HepG2 (cell line): ENCODE measurements around the gene CLBA1. TPM values are rescaled to one million over a fixed set of nuclear protein-coding genes. Genes with fewer than 3 reads are reported as not detected.

ENCODE experiments used
- ATAC-seq: fragments of 200-7000 bp; cut with Tn5 transposase; 3 replicates; pipeline ENCODE4 v1.9.1; 2020; ENCODE audit warnings: mild to moderate bottlenecking, moderate library complexity
- BruUV-seq: library from RNA; stranded (reverse); fragments of 400-500 nt; replicated peaks from 2 replicates; lab custom pipeline; 2021; lab: Mats Ljungman, UMichigan
- CTCF ChIA-PET: fragments of 300-600 bp; formaldehyde crosslinking; extraction: SDS; loops from one replicate; lab custom pipeline; 2021; ENCODE audit warnings: low total read pairs, inconsistent platforms, low intra/inter-chr PET ratio; lab: Yijun Ruan, JAX
- POLR2A ChIA-PET: fragments of 350-600 bp; sonication (Branson Sonifier 250); formaldehyde crosslinking; loops from one replicate; lab custom pipeline; 2020; ENCODE audit warnings: antibody characterized with exemption, inconsistent platforms; lab: Yijun Ruan, JAX
- DNase-seq: peaks from one replicate; pipeline ENCODE4 v3.0.0-alpha.2; 2015; ENCODE audit warnings: low spot score
- FAIRE-seq: peaks from 3 replicates; lab custom pipeline; 2011; peaks lifted over from hg19 to GRCh38; lab: Jason Lieb, UNC
- H2AFZ ChIP-seq: one replicate; pipeline ENCODE4 v1.6.1; 2011; ENCODE audit warnings: low read length, inconsistent platforms
- H3K27ac ChIP-seq: fragments of 300-600 bp; 3 replicates; pipeline ENCODE4 v1.8.0; 2011; ENCODE audit warnings: mixed run types, mild to moderate bottlenecking, mixed read lengths, low read length, inconsistent platforms; ENCODE audit not compliant: insufficient read depth; ENCODE audit errors: extremely low read length
- H3K27me3 ChIP-seq, 2 experiments: fragments of 200-600 bp in 1 of 2; 2 replicates in 1 of 2; 3 replicates in 1 of 2; pipeline versions ENCODE4 v1.6.0 to v1.8.0; 2011; ENCODE audit warnings: low read length in 2 of 2, mild to moderate bottlenecking in 2 of 2, moderate library complexity in 2 of 2, inconsistent platforms in 1 of 2; ENCODE audit not compliant: insufficient read depth in 2 of 2, control insufficient read depth in 1 of 2
- H3K36me3 ChIP-seq, 2 experiments: fragments of 200-600 bp in 1 of 2; replicated peaks in 1 of 2; 2 replicates in 1 of 2; 3 replicates in 1 of 2; pipeline versions ENCODE4 v1.5.1 to v1.8.0; 2011; ENCODE audit warnings: low read length in 2 of 2, inconsistent platforms in 1 of 2; ENCODE audit not compliant: insufficient read depth in 2 of 2, control insufficient read depth in 1 of 2
- H3K4me1 ChIP-seq: 2 replicates; pipeline ENCODE4 v1.5.1; 2012; ENCODE audit warnings: low read length, inconsistent platforms; ENCODE audit not compliant: insufficient read depth
- H3K4me2 ChIP-seq: 2 replicates; pipeline ENCODE4 v1.6.0; 2011; ENCODE audit warnings: low read depth, low read length, inconsistent platforms
- H3K4me3 ChIP-seq, 3 experiments: fragments of 200-600 bp in 1 of 3; sonication (generic), shearing (Covaris generic) in 1 of 3; replicated peaks in 1 of 3; 2 replicates each; pipeline ENCODE4 v1.5.1; 2011 to 2016; ENCODE audit warnings: low read length in 3 of 3, inconsistent platforms in 2 of 3, low read depth in 2 of 3, mild to moderate bottlenecking in 2 of 3, control low read depth in 1 of 3, mixed read lengths in 1 of 3; ENCODE audit not compliant: insufficient read depth in 1 of 3
- H3K79me2 ChIP-seq: one replicate; pipeline ENCODE4 v1.6.1; 2011; ENCODE audit warnings: low read length, inconsistent platforms; ENCODE audit not compliant: insufficient read depth
- H3K9ac ChIP-seq: 2 replicates; pipeline ENCODE4 v1.6.0; 2011; ENCODE audit warnings: mild to moderate bottlenecking, low read depth, low read length, inconsistent platforms; ENCODE audit not compliant: insufficient read depth
- H3K9me3 ChIP-seq: 2 replicates; pipeline ENCODE4 v1.5.1; 2012; ENCODE audit warnings: mild to moderate bottlenecking, low read length
- H4K20me1 ChIP-seq: 2 replicates; pipeline ENCODE4 v1.6.0; 2011; ENCODE audit warnings: inconsistent platforms, mild to moderate bottlenecking, low read length, moderate library complexity; ENCODE audit not compliant: insufficient read depth
- AGO2 ChIP-seq: fragments of 200-400 bp; formaldehyde crosslinking; optimal IDR thresholded peaks from 2 replicates; pipeline ENCODE3; 2017; ENCODE audit warnings: mild to moderate bottlenecking, low read depth, low read length, moderate library complexity
- POLR2AphosphoS5 ChIP-seq: IDR thresholded peaks from 2 replicates; pipeline ENCODE4 v1.6.1; 2012; ENCODE audit warnings: low read depth, low read length
- POLR2G ChIP-seq: fragments of 200-400 bp; formaldehyde crosslinking; IDR thresholded peaks from 2 replicates; pipeline ENCODE4 v1.6.1; 2018; ENCODE audit warnings: mild to moderate bottlenecking, low read depth, low read length, moderate library complexity
- SMAD9 ChIP-seq: sonication (generic); formaldehyde crosslinking; IDR thresholded peaks from 2 replicates; pipeline ENCODE4 v1.5.1; 2020; ENCODE audit warnings: mild to moderate bottlenecking, missing genetic modification reagents
- ZC3H13 ChIP-seq: sonication (generic); formaldehyde crosslinking; IDR thresholded peaks from 2 replicates; pipeline ENCODE4 v1.8.1; 2023; ENCODE audit warnings: mild to moderate bottlenecking, missing genetic modification reagents, moderate library complexity
- ZNF207 ChIP-seq: fragments of 450-650 bp; IDR thresholded peaks from 2 replicates; pipeline ENCODE4 v1.6.1; 2016; ENCODE audit warnings: antibody characterized with exemption, borderline replicate concordance
- ZNF687 ChIP-seq: sonication (generic); formaldehyde crosslinking; IDR thresholded peaks from 2 replicates; pipeline ENCODE4 v1.5.1; 2020; ENCODE audit warnings: mild to moderate bottlenecking, missing genetic modification reagents, moderate library complexity
- WGBS: methylation state at CpG from one replicate; pipeline ENCODE4 v1.1.6; 2017; ENCODE audit warnings: low lambda C conversion rate; 5-methylcytosine and 5-hydroxymethylcytosine counted together
- in situ Hi-C: cut with HindIII; loops from 2 replicates; pipeline ENCODE4 v1.10.0; 2017; ENCODE audit warnings: low pct_unique_long_range_greater_than_20kb; ENCODE audit not compliant: extremely low pct_ligation_motif_present
- intact Hi-C: fragments of 100-400 bp; cut with micrococcal nuclease; formaldehyde crosslinking; loops from one replicate; pipeline ENCODE4 v1.10.0; 2022; ENCODE audit not compliant: unreplicated experiment
- polyA plus RNA-seq, 8 experiments: library from polyadenylated mRNA; depleted of rRNA in 3 of 8; stranded (reverse) in 7 of 8; unstranded in 1 of 8; fragments of >200 nt; fragmentation: Illumina TruSeq in 4 of 8; extraction: Trizol in 4 of 8; gene quantifications; 2 replicates each; pipeline versions ENCODE4 v1.2.1 to v1.2.3, GENCODE V29; 2011 to 2016; ENCODE audit warnings: low read depth in 4 of 8, missing spikeins in 1 of 8, mixed read lengths in 1 of 8; ENCODE audit not compliant: insufficient read depth in 1 of 8
- total RNA-seq, 5 experiments: library from RNA; depleted of rRNA; stranded (reverse); fragments of >200 nt; fragmentation: Illumina TruSeq; extraction: Trizol; gene quantifications; 2 replicates each; pipeline ENCODE4 v1.2.3, GENCODE V29; 2016; ENCODE audit warnings: low read depth in 1 of 5

The CLBA1 gene
- total and polyA plus RNA-seq, 2 of the 13 experiments (the other 11 are each of a cell fraction or from before 2014, with no cell fraction given): 1.2 to 1.4 TPM

DNA sequence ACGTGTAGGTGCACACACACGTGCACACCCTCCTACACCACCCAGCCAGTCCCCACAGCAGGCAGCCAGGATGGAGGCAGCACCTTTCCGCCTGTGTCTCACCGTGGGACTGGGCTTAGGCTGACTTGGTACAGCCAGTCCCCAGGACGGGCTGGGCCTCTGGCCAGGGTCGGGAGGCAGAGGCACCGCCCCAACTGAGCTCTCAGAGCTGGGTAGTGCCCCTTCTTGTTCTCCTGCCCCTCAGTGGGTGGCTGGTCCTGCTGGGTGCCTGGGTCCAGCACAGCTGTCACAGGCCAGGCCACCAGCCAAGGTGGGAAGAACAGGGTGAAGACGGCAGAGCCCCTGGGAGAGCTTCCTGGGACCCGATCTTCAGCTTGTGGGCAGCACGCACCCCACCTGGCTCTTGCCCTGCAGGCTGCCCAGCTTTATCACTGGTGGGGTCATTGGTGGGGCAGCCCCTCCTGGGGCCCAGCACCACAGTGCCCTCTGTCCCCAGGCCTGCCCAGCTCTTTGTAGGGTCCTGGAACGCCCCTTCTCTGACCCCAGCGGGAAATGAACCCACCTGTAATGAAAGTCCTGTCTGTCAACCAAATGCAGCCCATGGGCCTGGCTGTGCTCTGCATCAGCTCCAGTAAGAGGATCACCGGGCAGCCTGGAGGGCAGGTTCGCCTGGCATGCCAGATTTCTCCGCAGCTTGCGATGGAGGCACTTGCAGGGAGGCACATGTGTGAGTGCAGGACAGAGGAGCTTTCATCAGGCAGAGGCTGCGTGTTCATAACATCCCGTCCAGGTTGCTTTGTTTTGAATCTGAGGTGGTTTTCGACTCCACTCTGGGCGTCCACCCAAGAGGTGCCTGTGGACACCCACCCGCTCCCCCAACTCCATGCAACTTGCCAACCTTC is 20.6 kb downstream of the CLBA1 start:
- no peak overlapping the region for H2AFZ ChIP-seq
- H4K20me1 ChIP-seq: 0 out of 2 replicates have a peak, but pooled peaks cover 6% of the 10 kb centered on the region
- no peak overlapping the region for H3K27ac ChIP-seq
- H3K9me3 ChIP-seq: no peaks in the 10 kb centered on the region
- BruUV-seq: no TSS peak
- CTCF ChIA-PET: no interaction called here
- TF ChIP-seq SMAD9 (no peak), ZC3H13 (CRISPR knock-in tag) (peak; percentile 21; the same call in 1 of the 2 replicates), AGO2 (peak; percentile 93), POLR2G (0 out of 2 replicates have a peak, but pooled peaks have one; percentile 26), ZNF687 (CRISPR knock-in tag) (no peak), POLR2AphosphoS5 (0 out of 2 replicates have a peak, but pooled peaks have one; percentile 22), ZNF207 (no peak)
- TF ChIP-seq, all 625 proteins: peak for 4
- no peak for DNase-seq
- 96% methylated on average over 12 of the region's 21 CpGs for WGBS
- H3K36me3 ChIP-seq: peaks cover 9 to 20% of the 10 kb centered on the region in 2 experiments; a peak in 4 of 5 replicates
- no peak for FAIRE-seq
- no peaks in the 10 kb centered on the region for H3K79me2 ChIP-seq
- H3K4me2 ChIP-seq: no peak overlapping the region
- H3K4me1 ChIP-seq: no peaks in the 10 kb centered on the region
- intact Hi-C loops: no loop called here
- H3K9ac ChIP-seq: no peak overlapping the region
- ATAC-seq: peak; percentile 40
- POLR2A ChIA-PET: no interaction called here
- H3K4me3 ChIP-seq: no peak overlapping the region
- no peaks in the 10 kb centered on the region for H3K27me3 ChIP-seq
- in situ Hi-C loops: no loop called here
